ENCODE measurements around the gene C22orf31. TPM values are rescaled to one million over a fixed set of nuclear protein-coding genes. Genes with fewer than 3 reads are reported as not detected.

The C22orf31 gene
- total and polyA plus RNA-seq, 2 donors (not counting 3 experiments of a cell fraction or from before 2014, with no cell fraction given) = not detected

DNA sequence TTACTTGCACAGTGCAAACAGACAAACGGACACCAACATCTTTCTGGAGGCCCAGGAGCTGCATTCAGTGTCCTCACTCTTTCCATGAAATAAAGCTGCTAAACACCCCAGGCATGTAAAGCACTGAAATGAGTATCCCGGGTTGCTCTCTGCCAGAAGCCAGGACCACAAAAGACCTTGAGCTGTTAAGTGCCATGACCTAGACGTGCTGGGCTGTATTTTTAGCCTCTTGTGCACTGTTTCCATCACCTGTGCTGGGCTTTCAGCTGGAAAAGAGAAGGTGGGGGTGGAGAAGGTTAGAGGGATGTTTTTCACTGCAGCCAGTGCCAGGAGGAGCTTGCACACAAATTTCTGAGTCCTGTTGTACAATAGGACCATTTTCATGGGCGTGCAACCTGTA lies 7.8 kb upstream of the C22orf31 start:
- Histone ChIP-seq H3K9ac (replicated peaks; ENCODE audit: extremely low read depth, insufficient read depth, low read length) (no peak overlapping the region), H4K20me1 (replicated peaks; ENCODE audit: control insufficient read depth, extremely low read depth, insufficient read depth, low read length) (no peaks in the 10 kb centered on the region), H3K36me3 (ENCODE audit: control insufficient read depth in 2 of 2, extremely low read depth in 1 of 2, insufficient read depth in 2 of 2, low read length in 2 of 2) (no peaks in the 10 kb centered on the region), H2AFZ (ENCODE audit: low read depth, low read length) (no peak overlapping the region), H3K27me3 (ENCODE audit: control insufficient read depth in 2 of 2, insufficient read depth in 2 of 2, low read length in 2 of 2) (peaks cover 30 to 31% of the 10 kb centered on the region in 2 experiments), H3K4me3 (replicated peaks in 1 of 3; ENCODE audit: insufficient read depth in 1 of 3, low read depth in 1 of 3, low read length in 3 of 3) (no peak overlapping the region), H3K27ac (ENCODE audit: insufficient read depth, low read depth, low read length) (no peak overlapping the region), H3K4me2 (ENCODE audit: insufficient read depth, low read length) (no peak overlapping the region), H3K79me2 (ENCODE audit: control insufficient read depth, insufficient read depth, low read length) (no peaks in the 10 kb centered on the region), H3K9me1 (replicated peaks; ENCODE audit: control insufficient read depth, extremely low read depth, insufficient read depth, low read length) (no peaks in the 10 kb centered on the region), H3K4me1 (ENCODE audit: control insufficient read depth, extremely low read depth, insufficient read depth, low read length) (peaks cover 8% of the 10 kb centered on the region), H3K9me3 (replicated peaks; ENCODE audit: control insufficient read depth, insufficient read depth, low read length) (no peaks in the 10 kb centered on the region)
- CTCF ChIA-PET = interaction anchor here (1.1 to 1.3 kb wide), 4 partner anchors 9 to 85 kb away, joined by 3 to 5 read pairs (median 3); no protein-coding TSS in a partner anchor
- intact Hi-C loops (cut with micrococcal nuclease) = no loop called here
- no peak for FAIRE-seq
- dilution Hi-C loops (cut with MboI; ENCODE audit: extremely low pct_ligation_motif_present, low sequenced_read_pairs) = no loop called here
- POLR2A ChIA-PET = no interaction called here
- TF ChIP-seq GATA2 (IDR thresholded peaks at IDR 0.05; ENCODE audit: insufficient read depth, insufficient read length, low read depth, low read length) (no peak), EZH2 (IDR thresholded peaks at IDR 0.05; ENCODE audit: borderline replicate concordance, low read depth, low read length, severe bottlenecking) (no peak), MYC (IDR thresholded peaks at IDR 0.05; ENCODE audit: low read depth, low read length) (no peak), POLR2A (IDR thresholded peaks at IDR 0.05; ENCODE audit: low read depth, low read length) (no peak), POLR2AphosphoS5 (IDR thresholded peaks at IDR 0.05; ENCODE audit: insufficient read depth, low read depth, low read length) (no peak), FOS (IDR thresholded peaks at IDR 0.05; ENCODE audit: borderline replicate concordance, insufficient read depth, low read length) (no peak), JUN (IDR thresholded peaks at IDR 0.05; ENCODE audit: borderline replicate concordance, insufficient read depth, insufficient read length, low read depth) (no peak)
- TF ChIP-seq, protein P1, sequence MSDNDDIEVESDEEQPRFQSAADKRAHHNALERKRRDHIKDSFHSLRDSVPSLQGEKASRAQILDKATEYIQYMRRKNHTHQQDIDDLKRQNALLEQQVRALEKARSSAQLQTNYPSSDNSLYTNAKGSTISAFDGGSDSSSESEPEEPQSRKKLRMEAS (IDR thresholded peaks at IDR 0.05; ENCODE audit: insufficient read depth, insufficient read length) = no peak
- TF ChIP-seq, protein P2, sequence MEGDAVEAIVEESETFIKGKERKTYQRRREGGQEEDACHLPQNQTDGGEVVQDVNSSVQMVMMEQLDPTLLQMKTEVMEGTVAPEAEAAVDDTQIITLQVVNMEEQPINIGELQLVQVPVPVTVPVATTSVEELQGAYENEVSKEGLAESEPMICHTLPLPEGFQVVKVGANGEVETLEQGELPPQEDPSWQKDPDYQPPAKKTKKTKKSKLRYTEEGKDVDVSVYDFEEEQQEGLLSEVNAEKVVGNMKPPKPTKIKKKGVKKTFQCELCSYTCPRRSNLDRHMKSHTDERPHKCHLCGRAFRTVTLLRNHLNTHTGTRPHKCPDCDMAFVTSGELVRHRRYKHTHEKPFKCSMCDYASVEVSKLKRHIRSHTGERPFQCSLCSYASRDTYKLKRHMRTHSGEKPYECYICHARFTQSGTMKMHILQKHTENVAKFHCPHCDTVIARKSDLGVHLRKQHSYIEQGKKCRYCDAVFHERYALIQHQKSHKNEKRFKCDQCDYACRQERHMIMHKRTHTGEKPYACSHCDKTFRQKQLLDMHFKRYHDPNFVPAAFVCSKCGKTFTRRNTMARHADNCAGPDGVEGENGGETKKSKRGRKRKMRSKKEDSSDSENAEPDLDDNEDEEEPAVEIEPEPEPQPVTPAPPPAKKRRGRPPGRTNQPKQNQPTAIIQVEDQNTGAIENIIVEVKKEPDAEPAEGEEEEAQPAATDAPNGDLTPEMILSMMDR (IDR thresholded peaks at IDR 0.05; ENCODE audit: extremely low read depth in 1 of 2, insufficient read depth in 1 of 2, low read depth in 1 of 2, low read length in 2 of 2) = no peak
- BruUV-seq (replicated peaks) = no TSS peak
- DNase-seq (ENCODE audit: low read depth, low spot score) = no peak
